AG10803 (cell line): ENCODE data around the gene NOTUM.

ENCODE experiments used
- DNase-seq: peaks from one replicate; pipeline ENCODE4 v3.0.0; 2010; ENCODE audit warnings: low read depth
- H3K4me3 ChIP-seq: 2 replicates; pipeline ENCODE4 v1.5.1; 2011; ENCODE audit warnings: mild to moderate bottlenecking, low read length, control low read depth
- TF ChIP-seq, protein P1 (sequence below): conservative IDR thresholded peaks from 2 replicates; pipeline ENCODE4 v1.5.1; 2011; ENCODE audit warnings: mild to moderate bottlenecking, low read length, control low read depth, inconsistent platforms

The NOTUM gene

DNA sequence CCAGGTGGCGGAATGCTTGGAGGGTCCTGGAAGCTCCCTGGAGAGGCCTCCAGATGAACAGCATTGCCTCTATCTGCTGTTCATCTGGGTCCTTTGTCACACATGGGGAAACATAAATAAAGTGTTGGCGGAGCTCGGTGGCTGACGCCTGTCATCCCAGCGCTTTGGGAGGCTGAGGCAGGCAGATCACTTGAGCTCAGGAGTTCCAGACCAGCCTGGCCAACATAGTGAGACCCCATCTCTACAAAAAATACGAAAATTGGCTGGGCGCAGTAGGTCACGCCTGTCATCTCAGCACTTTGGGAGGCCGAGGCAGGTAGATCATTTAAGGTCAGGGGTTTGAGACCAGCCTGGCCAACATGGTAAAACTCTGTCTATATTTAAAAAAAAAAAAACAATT, 16.1 kb downstream of the NOTUM start:
- no peak overlapping the region for H3K4me3 ChIP-seq
- no peak for DNase-seq
- TF ChIP-seq, protein P1, sequence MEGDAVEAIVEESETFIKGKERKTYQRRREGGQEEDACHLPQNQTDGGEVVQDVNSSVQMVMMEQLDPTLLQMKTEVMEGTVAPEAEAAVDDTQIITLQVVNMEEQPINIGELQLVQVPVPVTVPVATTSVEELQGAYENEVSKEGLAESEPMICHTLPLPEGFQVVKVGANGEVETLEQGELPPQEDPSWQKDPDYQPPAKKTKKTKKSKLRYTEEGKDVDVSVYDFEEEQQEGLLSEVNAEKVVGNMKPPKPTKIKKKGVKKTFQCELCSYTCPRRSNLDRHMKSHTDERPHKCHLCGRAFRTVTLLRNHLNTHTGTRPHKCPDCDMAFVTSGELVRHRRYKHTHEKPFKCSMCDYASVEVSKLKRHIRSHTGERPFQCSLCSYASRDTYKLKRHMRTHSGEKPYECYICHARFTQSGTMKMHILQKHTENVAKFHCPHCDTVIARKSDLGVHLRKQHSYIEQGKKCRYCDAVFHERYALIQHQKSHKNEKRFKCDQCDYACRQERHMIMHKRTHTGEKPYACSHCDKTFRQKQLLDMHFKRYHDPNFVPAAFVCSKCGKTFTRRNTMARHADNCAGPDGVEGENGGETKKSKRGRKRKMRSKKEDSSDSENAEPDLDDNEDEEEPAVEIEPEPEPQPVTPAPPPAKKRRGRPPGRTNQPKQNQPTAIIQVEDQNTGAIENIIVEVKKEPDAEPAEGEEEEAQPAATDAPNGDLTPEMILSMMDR, result no peak

DNA sequence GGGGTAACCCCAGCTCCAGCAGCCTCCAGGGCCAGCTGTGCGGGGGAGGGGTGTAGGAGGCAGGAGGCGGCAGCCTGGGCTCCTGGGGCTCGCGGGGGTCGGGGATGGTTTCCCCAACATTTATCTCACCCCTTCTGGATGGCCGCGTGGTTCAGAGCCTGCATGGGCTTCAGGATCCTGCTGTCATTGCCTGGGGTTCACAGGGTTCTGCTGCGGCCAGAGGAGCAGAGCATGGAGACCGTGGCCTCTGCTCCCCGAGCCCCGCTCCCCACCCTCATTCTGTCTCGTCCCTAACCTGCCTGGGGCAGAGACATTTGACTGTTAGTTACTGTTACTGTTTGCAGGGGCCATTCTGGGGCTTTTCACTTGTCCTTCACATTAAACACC, 18.8 kb downstream of the NOTUM start:
- no peak overlapping the region for H3K4me3 ChIP-seq
- no peak for DNase-seq
- TF ChIP-seq, protein P1, result no peak

DNA sequence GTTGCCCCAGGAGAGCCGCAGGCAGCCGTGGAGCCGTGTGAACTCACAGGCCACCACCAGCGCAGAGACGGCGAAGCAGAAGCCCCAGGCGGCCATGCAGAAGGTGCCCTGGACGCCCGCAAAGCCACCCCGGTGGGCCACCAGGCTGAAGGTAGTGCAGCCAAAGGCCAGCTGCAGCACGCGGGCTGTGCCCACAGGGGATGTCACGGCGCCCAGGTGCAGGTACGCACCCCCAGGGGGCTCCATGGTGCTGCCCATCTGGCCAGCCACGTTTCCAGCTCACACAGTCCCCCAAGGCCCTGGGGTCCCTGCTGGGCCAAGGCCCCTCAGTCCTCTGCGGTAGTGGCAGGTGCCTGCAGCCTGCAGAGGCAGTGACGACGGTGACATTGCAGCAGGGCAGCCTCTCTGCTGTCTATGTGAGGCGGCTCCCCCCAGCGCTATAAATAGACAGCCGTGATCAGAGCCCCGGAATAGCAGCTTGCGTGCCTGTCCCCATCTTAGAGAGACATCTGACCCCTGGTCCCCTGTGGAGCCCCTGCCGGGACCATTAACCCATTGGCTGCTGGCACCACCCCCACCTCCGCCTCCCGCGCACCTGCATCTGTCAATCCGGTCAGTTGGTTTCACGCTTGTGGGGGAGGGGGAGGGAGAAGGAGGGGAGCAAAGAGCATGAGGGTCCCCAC, 19.4 kb downstream of the NOTUM start:
- no peak overlapping the region for H3K4me3 ChIP-seq
- TF ChIP-seq, protein P1, result no peak
- no peak for DNase-seq

DNA sequence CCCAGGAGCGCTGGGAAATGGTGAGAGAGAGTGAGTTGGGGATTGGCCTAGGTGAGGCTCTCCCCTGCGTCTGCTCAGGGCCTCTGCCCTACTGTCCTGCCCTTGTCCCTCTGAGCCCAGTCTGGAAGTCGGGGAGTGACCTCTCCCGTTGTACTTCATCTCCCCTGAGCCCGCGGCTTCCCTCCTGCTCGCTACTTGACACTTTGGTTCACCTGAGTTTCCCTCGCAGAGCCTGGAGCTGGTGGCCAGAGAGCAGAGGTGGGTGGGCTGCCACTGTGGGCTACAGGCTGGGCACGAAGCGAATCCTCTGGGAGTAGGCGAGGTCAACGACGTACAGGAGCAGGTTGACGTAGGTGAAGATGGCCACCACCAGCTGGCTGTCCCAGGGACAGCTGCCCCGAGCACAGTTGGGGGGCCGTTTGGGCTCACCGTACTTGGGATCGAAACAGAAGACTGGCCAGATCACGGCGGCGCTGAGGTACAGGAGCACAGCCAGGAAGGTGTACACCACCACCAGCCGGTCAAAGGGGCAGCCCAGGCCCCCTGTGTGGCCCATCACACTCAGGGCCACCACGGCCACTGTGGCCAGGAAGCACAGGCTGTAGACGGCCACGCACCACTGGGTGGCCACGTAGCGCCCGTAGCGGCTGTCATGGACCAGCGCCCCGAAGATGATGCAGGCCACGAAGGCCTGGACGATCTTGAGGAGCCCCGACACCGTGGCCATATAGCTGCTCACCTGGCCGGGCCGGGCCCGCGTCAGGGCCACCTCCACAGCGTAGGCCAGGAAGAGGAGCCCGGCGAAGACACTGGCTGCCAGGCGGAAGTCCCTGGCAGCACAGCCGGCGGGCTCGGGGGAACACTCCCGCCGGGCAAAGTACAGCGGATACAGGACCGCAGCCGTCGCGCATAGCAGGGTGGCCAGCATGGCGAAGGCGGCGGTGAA, 20.2 kb downstream of the NOTUM start:
- TF ChIP-seq, protein P1, result no peak
- DNase-seq, result no peak
- H3K4me3 ChIP-seq, result no peak overlapping the region

DNA sequence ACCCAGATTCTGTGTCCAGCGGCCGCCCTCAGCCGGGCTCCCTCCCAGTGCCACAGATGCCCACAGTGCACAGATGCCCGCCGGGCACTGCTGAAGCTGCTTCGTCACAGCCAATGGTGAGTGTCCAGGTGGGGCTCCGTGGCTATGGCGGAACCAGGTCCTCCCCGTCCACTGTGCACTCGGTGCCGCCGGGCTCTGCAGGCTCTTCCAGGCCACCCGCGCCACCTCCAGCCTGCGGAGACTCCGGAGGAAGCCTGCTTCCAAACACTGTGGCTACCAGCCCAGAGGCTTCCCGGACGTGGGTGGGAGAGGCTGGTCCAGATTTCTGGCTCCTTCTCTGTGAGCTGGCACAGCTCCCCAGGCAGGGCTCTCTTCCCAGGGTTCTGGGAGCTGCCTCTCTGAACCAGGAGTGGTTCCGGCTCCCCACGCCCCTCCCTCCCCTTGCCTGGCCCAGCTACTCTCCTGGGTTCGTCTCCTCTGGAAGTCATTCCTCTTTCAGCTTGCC, 21.1 kb downstream of the NOTUM start:
- TF ChIP-seq, protein P1, result no peak
- peak; percentile 67 for DNase-seq
- H3K4me3 ChIP-seq, result no peak overlapping the region

DNA sequence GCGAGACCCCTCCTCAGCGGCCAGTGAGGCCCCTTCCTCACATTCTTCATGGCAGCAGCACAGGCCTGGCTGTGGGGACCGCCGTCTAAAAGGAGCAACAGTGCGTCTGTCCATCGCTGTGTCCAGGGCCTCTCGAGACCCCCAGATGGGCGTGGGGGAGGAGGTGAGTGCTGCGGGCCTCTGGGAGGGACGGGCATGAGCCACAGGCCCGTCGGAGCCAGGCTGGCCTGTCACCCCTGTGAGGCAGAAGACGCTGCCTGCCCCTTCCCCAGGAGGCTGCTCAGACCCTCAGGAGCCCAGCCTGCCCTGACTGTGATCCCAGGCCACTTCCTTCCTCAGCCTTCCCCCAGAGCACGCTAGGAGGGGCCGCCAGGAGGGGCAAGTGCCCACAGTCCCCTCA, 21.8 kb downstream of the NOTUM start:
- TF ChIP-seq, protein P1, result no peak
- DNase-seq, result no peak
- H3K4me3 ChIP-seq, result no peak overlapping the region
